WTC11 (cell line): ENCODE results near the gene UBR4. TPM values are rescaled to one million over a fixed set of nuclear protein-coding genes. Genes with fewer than 3 reads are reported as not detected.

ENCODE experiments used
- ATAC-seq: fragments of 200-7000 bp; cut with Tn5 transposase; 2 replicates; pipeline ENCODE4 v1.10.0; 2021; ENCODE audit warnings: mild to moderate bottlenecking, moderate library complexity
- CTCF ChIA-PET: fragments of 300-600 bp; sonication (Branson Sonifier 250); formaldehyde crosslinking; loops from one replicate; lab custom pipeline; 2021; ENCODE audit warnings: antibody characterized with exemption; lab: Charles Lee
- POLR2A ChIA-PET: fragments of 350-600 bp; sonication (Branson Sonifier 250); formaldehyde crosslinking; loops from one replicate; lab custom pipeline; 2021; ENCODE audit warnings: antibody characterized with exemption; lab: Charles Lee
- DNase-seq: peaks from one replicate; pipeline ENCODE4 v3.0.0; 2021; ENCODE audit warnings: low spot score
- H3K27ac Mint-ChIP-seq: 2 replicates; pipeline ENCODE4 v1.8.0; 2021; ENCODE audit warnings: mixed read lengths
- H3K27me3 Mint-ChIP-seq: 2 replicates; pipeline ENCODE4 v1.8.0; 2021; ENCODE audit warnings: low read depth, mild to moderate bottlenecking, moderate library complexity, mixed read lengths
- H3K36me3 Mint-ChIP-seq: 2 replicates; pipeline ENCODE4 v1.8.0; 2021; ENCODE audit warnings: mixed read lengths
- H3K4me1 Mint-ChIP-seq: 2 replicates; pipeline ENCODE4 v1.8.0; 2022; ENCODE audit warnings: mixed read lengths
- H3K4me3 Mint-ChIP-seq: 2 replicates; pipeline ENCODE4 v1.8.0; 2021; ENCODE audit warnings: mild to moderate bottlenecking, moderate library complexity, mixed read lengths
- H3K9me3 Mint-ChIP-seq: 2 replicates; pipeline ENCODE4 v1.8.0; 2021; ENCODE audit warnings: mixed read lengths
- AFF4 ChIP-seq: sonication (generic); formaldehyde crosslinking; IDR thresholded peaks from 2 replicates; pipeline ENCODE4 v1.8.1; 2023; ENCODE audit warnings: mild to moderate bottlenecking, missing genetic modification reagents, borderline replicate concordance
- CTCF ChIP-seq: fragments of 200-600 bp; IDR thresholded peaks from 2 replicates; pipeline ENCODE4 v1.8.0; 2022; ENCODE audit warnings: antibody characterized with exemption
- ELF4 ChIP-seq: sonication (generic); formaldehyde crosslinking; IDR thresholded peaks from 2 replicates; pipeline ENCODE4 v1.8.1; 2022; ENCODE audit warnings: low read depth, mild to moderate bottlenecking, moderate library complexity, missing genetic modification reagents
- FOXK1 ChIP-seq: sonication (generic); formaldehyde crosslinking; IDR thresholded peaks from 2 replicates; pipeline ENCODE4 v1.8.0; 2022; ENCODE audit warnings: mild to moderate bottlenecking, moderate library complexity, missing genetic modification reagents
- HMGA2 ChIP-seq: fragments of 250-450 bp; sonication (Bioruptor Pico); IDR thresholded peaks from 2 replicates; pipeline ENCODE4 v1.4.0; 2021; ENCODE audit warnings: mild to moderate bottlenecking, moderate library complexity
- MXD4 ChIP-seq: fragments of 250-450 bp; sonication (Bioruptor Pico); IDR thresholded peaks from 2 replicates; pipeline ENCODE4 v1.8.0; 2021; ENCODE audit warnings: mild to moderate bottlenecking, moderate library complexity, borderline replicate concordance
- NFATC4 ChIP-seq: fragments of 250-450 bp; sonication (Bioruptor Pico); IDR thresholded peaks from 2 replicates; pipeline ENCODE4 v1.9.0; 2021; ENCODE audit warnings: mild to moderate bottlenecking
- RELA ChIP-seq: sonication (generic); formaldehyde crosslinking; IDR thresholded peaks from 2 replicates; pipeline ENCODE4 v1.8.1; 2022; ENCODE audit warnings: missing genetic modification reagents, mild to moderate bottlenecking, borderline replicate concordance
- STAT6 ChIP-seq: sonication (generic); formaldehyde crosslinking; conservative IDR thresholded peaks from 2 replicates; pipeline ENCODE4 v1.8.1; 2023; ENCODE audit warnings: mild to moderate bottlenecking, low read depth, missing genetic modification reagents, moderate library complexity
- TCF7 ChIP-seq: sonication (generic); formaldehyde crosslinking; IDR thresholded peaks from 2 replicates; pipeline ENCODE4 v1.8.0; 2022; ENCODE audit warnings: mild to moderate bottlenecking, low read depth, missing genetic modification reagents, moderate library complexity
- USF2 ChIP-seq: sonication (generic); formaldehyde crosslinking; IDR thresholded peaks from 2 replicates; pipeline ENCODE4 v1.8.1; 2023; ENCODE audit warnings: mild to moderate bottlenecking, missing genetic modification reagents, moderate library complexity
- ZNF219 ChIP-seq: sonication (generic); formaldehyde crosslinking; IDR thresholded peaks from 2 replicates; pipeline ENCODE4 v1.8.0; 2023; ENCODE audit warnings: missing genetic modification reagents, mild to moderate bottlenecking, borderline replicate concordance
- ZNF423 ChIP-seq: fragments of 250-450 bp; sonication (Bioruptor Pico); IDR thresholded peaks from 2 replicates; pipeline ENCODE4 v2.1.2; 2022; ENCODE audit warnings: mild to moderate bottlenecking, moderate library complexity
- total RNA-seq: library from RNA; stranded (reverse); gene quantifications from 3 replicates; pipeline ENCODE4 v1.2.3, GENCODE V29; 2021
- TF ChIP-seq, protein P1 (sequence below): fragments of 250-450 bp; sonication (Bioruptor Pico); IDR thresholded peaks from 2 replicates; pipeline ENCODE4 v1.9.0; 2021; ENCODE audit warnings: mild to moderate bottlenecking, borderline replicate concordance
- TF ChIP-seq, protein P2 (sequence below): fragments of 250-450 bp; sonication (Bioruptor Pico); IDR thresholded peaks from 2 replicates; pipeline ENCODE4 v2.1.2; 2022; ENCODE audit warnings: mild to moderate bottlenecking, moderate library complexity
- TF ChIP-seq, protein P3 (sequence below): sonication (generic); formaldehyde crosslinking; IDR thresholded peaks from 2 replicates; pipeline ENCODE4 v1.8.0; 2022; ENCODE audit warnings: mild to moderate bottlenecking, missing genetic modification reagents

Gene UBR4
- total RNA-seq, 1 experiment from 2014 or later: 179 TPM

- ChIA-PET CTCF (interaction anchor here (1.0 to 3.7 kb wide), 4 partner anchors 19 to 140 kb away, joined by 3 to 14 read pairs (median 4); no protein-coding TSS in a partner anchor), POLR2A (interaction anchor here (0.7 kb wide), 1 partner anchor 91 kb away, joined by 3 read pairs; no protein-coding TSS in a partner anchor)
- Mint-ChIP-seq H3K27me3 (no peaks in the 10 kb centered on the region), H3K4me1 (peaks cover 10% of the 10 kb centered on the region), H3K4me3 (no peak overlapping the region), H3K36me3 (no peaks in the 10 kb centered on the region), H3K27ac (no peak overlapping the region), H3K9me3 (no peaks in the 10 kb centered on the region)
- TF ChIP-seq ZNF423 (CRISPR knock-in tag) (no peak), CTCF (no peak), USF2 (no peak), ZNF219 (no peak), ELF4 (CRISPR knock-in tag) (no peak), RELA (CRISPR knock-in tag) (no peak), NFATC4 (CRISPR knock-in tag) (no peak), AFF4 (no peak), TCF7 (CRISPR knock-in tag) (no peak), STAT6 (no peak), MXD4 (CRISPR knock-in tag) (no peak), FOXK1 (CRISPR knock-in tag) (no peak), HMGA2 (CRISPR knock-in tag) (no peak)
- TF ChIP-seq, protein P1, sequence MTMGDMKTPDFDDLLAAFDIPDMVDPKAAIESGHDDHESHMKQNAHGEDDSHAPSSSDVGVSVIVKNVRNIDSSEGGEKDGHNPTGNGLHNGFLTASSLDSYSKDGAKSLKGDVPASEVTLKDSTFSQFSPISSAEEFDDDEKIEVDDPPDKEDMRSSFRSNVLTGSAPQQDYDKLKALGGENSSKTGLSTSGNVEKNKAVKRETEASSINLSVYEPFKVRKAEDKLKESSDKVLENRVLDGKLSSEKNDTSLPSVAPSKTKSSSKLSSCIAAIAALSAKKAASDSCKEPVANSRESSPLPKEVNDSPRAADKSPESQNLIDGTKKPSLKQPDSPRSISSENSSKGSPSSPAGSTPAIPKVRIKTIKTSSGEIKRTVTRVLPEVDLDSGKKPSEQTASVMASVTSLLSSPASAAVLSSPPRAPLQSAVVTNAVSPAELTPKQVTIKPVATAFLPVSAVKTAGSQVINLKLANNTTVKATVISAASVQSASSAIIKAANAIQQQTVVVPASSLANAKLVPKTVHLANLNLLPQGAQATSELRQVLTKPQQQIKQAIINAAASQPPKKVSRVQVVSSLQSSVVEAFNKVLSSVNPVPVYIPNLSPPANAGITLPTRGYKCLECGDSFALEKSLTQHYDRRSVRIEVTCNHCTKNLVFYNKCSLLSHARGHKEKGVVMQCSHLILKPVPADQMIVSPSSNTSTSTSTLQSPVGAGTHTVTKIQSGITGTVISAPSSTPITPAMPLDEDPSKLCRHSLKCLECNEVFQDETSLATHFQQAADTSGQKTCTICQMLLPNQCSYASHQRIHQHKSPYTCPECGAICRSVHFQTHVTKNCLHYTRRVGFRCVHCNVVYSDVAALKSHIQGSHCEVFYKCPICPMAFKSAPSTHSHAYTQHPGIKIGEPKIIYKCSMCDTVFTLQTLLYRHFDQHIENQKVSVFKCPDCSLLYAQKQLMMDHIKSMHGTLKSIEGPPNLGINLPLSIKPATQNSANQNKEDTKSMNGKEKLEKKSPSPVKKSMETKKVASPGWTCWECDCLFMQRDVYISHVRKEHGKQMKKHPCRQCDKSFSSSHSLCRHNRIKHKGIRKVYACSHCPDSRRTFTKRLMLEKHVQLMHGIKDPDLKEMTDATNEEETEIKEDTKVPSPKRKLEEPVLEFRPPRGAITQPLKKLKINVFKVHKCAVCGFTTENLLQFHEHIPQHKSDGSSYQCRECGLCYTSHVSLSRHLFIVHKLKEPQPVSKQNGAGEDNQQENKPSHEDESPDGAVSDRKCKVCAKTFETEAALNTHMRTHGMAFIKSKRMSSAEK (CRISPR knock-in tag): no peak
- TF ChIP-seq, protein P2, sequence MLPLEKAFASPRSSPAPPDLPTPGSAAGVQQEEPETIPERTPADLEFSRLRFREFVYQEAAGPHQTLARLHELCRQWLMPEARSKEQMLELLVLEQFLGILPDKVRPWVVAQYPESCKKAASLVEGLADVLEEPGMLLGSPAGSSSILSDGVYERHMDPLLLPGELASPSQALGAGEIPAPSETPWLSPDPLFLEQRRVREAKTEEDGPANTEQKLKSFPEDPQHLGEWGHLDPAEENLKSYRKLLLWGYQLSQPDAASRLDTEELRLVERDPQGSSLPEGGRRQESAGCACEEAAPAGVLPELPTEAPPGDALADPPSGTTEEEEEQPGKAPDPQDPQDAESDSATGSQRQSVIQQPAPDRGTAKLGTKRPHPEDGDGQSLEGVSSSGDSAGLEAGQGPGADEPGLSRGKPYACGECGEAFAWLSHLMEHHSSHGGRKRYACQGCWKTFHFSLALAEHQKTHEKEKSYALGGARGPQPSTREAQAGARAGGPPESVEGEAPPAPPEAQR (CRISPR knock-in tag): no peak
- TF ChIP-seq, protein P3, sequence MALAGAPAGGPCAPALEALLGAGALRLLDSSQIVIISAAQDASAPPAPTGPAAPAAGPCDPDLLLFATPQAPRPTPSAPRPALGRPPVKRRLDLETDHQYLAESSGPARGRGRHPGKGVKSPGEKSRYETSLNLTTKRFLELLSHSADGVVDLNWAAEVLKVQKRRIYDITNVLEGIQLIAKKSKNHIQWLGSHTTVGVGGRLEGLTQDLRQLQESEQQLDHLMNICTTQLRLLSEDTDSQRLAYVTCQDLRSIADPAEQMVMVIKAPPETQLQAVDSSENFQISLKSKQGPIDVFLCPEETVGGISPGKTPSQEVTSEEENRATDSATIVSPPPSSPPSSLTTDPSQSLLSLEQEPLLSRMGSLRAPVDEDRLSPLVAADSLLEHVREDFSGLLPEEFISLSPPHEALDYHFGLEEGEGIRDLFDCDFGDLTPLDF (CRISPR knock-in tag): no peak
- DNase-seq: no peak
- no peak for ATAC-seq
These were observed 162.9 kb downstream of the UBR4 start for GRCh38 chr1:19046972-19047731.
